Breast epithelium (tissue), 3 donors: ENCODE data around the gene C11orf54.

Experiments
- CTCF ChIP-seq, 3 donors: fragments of 450-650 bp; IDR thresholded peaks; one replicate each; pipeline ENCODE4 v1.5.1; 2016 to 2017; ENCODE audit warnings: antibody characterized with exemption in 3 of 3, mild to moderate bottlenecking in 3 of 3, moderate library complexity in 3 of 3
- POLR2A ChIP-seq: fragments of 450-650 bp; IDR thresholded peaks from one replicate; pipeline ENCODE4 v1.6.1; 2016; ENCODE audit warnings: antibody characterized with exemption, mild to moderate bottlenecking, moderate library complexity

- no peak for TF ChIP-seq POLR2A
- no peak for TF ChIP-seq CTCF (IDR thresholded peaks at IDR 0.05)
Measured at GRCh38 chr11:93767018-93767417, 25.5 kb downstream of the C11orf54 start.
